Measurements from ENCODE around the gene KANSL1.
"Not testable (repeated sequence)": the region's sequence is repeated elsewhere in the genome, so short reads cannot be mapped to it uniquely, and the experiment has no call there.

DNA sequence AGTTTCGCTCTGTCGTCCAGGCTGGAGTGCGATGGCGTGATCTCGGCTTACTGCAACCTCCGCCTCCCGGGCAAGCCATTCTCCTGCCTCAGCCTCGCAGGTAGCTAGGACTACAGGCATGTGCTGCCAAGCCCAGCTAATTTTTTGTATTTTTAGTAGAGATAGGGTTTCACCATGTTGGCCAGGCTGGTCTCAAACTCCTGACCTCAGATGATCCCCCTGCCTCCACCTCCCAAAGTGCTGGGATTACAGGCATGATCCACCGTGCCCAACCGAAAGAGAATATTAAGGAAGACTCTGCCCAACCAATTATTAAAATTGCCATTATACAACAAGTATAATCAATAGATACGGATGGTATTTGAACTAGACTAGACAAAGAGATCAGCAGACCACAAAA, 82.0 kb downstream of the KANSL1 start:
- TF ChIP-seq, protein P1, sequence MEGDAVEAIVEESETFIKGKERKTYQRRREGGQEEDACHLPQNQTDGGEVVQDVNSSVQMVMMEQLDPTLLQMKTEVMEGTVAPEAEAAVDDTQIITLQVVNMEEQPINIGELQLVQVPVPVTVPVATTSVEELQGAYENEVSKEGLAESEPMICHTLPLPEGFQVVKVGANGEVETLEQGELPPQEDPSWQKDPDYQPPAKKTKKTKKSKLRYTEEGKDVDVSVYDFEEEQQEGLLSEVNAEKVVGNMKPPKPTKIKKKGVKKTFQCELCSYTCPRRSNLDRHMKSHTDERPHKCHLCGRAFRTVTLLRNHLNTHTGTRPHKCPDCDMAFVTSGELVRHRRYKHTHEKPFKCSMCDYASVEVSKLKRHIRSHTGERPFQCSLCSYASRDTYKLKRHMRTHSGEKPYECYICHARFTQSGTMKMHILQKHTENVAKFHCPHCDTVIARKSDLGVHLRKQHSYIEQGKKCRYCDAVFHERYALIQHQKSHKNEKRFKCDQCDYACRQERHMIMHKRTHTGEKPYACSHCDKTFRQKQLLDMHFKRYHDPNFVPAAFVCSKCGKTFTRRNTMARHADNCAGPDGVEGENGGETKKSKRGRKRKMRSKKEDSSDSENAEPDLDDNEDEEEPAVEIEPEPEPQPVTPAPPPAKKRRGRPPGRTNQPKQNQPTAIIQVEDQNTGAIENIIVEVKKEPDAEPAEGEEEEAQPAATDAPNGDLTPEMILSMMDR (IDR thresholded peaks at IDR 0.05; ENCODE audit: low read depth, low read length, poor library complexity, severe bottlenecking) = not testable (repeated sequence)
- not testable (repeated sequence) for TF ChIP-seq EZH2phosphoT487 (IDR thresholded peaks at IDR 0.05; ENCODE audit: borderline replicate concordance, low read length)

All from DOHH2 (cell line).